ENCODE results near the gene ANKRD45. TPM values are rescaled to one million over a fixed set of nuclear protein-coding genes. Genes with fewer than 3 reads are reported as not detected.
"Not testable (repeated sequence)": the region's sequence is repeated elsewhere in the genome, so short reads cannot be mapped to it uniquely, and the experiment has no call there.

The ANKRD45 gene
- total RNA-seq, 1 experiment from 2014 or later: not detected

GRCh38 chr1:173646656-173647055, 23.0 kb downstream of the ANKRD45 start:
- no peak for DNase-seq (ENCODE audit: extremely low read depth, low read depth)

DNA sequence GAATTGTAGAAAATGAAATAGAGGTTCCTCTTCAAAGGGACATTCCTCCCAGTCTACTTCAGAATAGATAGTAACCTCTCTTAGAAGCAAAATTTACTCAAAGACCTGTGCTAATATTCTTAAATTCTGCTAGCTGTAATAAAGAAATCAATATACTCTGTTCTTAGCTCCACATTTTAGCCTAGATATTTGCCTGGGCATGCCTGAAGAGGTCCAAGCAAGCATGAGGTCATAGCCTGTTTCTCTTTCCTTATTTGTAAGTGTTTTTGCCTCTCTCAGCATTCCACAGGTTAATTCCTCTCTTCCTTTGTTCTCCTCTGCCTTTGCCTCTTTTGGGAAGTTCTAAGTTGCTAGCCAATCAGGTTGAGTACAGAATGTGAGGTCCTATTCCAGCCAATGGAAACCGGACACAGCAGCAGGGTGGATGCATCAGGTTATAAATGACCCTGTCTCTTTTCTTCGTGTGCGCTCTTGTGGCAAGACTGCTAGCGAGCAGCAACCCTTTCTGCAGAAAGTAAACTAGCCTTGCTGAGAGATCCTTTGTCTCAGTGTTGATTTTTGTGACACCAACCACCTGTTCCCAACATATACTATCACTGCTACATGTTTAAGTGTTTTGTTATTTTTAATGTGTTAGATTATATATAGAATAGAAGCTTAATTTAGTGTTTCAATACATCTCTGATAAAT, 27.1 kb downstream of the ANKRD45 start:
- DNase-seq (ENCODE audit: extremely low read depth, low read depth): not testable (repeated sequence)

- DNase-seq (ENCODE audit: extremely low read depth, low read depth): no peak
These were observed 30.5 kb downstream of the ANKRD45 start for GRCh38 chr1:173639102-173639501.

DNA sequence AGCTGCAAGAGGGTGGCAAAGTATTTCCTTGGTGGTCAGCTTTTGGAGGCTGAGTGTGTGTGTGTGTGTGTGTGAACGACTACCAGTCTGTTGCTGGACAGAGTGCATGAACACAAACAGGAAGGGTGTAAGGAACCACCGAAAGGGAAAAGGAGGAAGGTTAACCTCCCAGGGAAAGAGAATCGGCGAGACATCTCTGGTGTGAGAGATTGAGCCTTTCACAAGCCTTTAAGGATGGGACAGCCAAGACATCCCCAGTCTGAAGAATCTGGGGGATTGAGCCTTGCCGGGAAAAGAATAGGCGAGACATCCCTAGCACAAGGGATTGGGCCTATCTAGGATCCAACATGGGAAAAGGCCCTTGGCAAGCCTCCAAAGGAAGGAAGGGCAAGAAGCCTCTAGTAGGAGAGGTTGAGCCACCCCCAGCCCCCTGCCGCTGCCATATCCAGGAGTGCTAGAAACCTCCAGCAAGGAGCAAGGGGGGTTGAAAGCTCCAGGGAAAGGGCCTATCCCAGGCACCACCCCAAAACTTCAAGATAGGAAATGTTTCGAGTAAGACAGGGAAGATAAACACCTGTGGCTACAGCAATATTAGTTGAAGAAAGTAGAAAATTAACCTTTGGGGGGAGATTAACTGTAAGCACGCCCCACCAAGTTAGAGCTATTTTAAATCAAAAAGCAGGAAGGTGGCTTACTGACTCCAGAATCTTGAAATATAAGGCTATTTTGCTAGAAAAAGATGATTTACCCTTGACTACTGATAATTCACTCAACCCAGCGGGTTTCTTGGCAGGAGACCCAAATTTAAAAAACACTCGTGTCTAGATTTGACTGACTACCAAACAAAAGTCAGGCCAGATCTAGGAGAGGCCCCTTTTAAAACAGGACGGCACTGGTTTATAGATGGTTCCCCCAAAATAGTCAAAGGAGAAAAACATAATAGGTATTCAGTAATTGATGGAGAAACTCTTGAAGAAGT, 31.3 kb downstream of the ANKRD45 start:
- no peak for DNase-seq (ENCODE audit: extremely low read depth, low read depth)

GRCh38 chr1:173637236-173638042, 32.2 kb downstream of the ANKRD45 start:
- not testable (repeated sequence) for DNase-seq (ENCODE audit: extremely low read depth, low read depth)

- peak; percentile 14 for DNase-seq (ENCODE audit: extremely low read depth, low read depth)
These were observed 34.5 kb downstream of the ANKRD45 start, which contains the start of gene TEX50 for GRCh38 chr1:173635116-173635515. Gene TEX50, plus strand, starts transcription at chr1:173635338. Its CDS starts 184 bp downstream, at chr1:173635522.

GRCh38 chr1:173628888-173629287, 40.8 kb downstream of the ANKRD45 start:
- DNase-seq (ENCODE audit: extremely low read depth, low read depth): no peak

GRCh38 chr1:173627269-173627668, 42.4 kb downstream of the ANKRD45 start:
- no peak for DNase-seq (ENCODE audit: extremely low read depth, low read depth)

- no peak for DNase-seq (ENCODE audit: extremely low read depth, low read depth)
These were observed 52.8 kb downstream of the ANKRD45 start for GRCh38 chr1:173616859-173617258.

DNA sequence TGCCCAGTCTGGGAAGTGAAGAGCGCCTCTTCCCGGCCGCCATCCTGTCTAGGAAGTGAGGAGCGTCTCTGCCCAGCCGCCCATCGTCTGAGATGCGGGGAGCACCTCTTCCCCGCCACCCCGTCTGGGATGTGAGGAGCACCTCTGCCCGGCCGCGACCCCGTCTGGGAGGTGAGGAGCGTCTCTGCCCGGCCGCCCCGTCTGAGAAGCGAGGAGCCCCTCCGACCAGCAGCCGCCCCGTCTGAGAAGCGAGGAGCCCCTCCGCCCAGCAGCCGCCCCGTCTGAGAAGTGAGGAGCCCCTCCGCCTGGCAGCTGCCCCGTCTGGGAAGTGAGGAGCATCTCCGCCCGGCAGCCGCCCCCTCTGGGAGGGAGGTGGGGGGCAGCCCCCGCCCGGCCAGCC, 56.6 kb downstream of the ANKRD45 start:
- DNase-seq (ENCODE audit: extremely low read depth, low read depth): not testable (repeated sequence)

DNA sequence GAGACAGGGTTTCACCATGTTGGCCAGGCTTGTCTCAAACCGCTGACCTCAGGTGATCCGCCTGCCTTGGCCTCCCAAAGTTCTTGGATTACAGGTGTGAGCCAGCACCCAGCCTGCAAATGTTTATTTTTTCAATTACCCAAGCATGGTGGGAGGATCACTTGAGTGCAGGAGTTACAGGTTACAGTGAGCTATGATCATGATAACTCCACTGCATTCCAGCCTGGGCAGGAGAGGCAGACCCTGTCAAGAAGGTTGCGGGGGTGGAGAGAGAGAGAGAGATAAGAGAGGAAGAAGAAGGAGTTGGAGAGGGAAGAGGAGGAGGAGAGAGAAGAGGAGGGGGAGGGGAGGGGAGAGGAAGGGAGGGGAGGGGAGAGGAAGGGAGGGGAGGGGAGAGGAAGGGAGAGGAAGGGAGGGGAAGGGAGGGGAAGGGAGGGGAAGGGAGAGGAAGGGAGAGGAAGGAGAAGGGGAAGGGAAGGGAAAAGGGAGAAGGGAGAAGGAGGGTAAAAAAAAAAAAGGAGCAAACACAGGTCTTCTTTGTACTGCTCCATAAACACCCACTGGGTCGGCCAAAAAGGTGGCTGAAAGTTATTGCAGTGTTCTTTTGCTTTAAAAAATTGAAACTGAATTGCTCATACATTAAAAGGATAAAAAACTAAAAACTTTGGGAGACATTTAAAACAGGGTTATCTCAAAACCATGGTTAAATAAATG, 61.0 kb downstream of the ANKRD45 start:
- no peak for DNase-seq (ENCODE audit: extremely low read depth, low read depth)

DNA sequence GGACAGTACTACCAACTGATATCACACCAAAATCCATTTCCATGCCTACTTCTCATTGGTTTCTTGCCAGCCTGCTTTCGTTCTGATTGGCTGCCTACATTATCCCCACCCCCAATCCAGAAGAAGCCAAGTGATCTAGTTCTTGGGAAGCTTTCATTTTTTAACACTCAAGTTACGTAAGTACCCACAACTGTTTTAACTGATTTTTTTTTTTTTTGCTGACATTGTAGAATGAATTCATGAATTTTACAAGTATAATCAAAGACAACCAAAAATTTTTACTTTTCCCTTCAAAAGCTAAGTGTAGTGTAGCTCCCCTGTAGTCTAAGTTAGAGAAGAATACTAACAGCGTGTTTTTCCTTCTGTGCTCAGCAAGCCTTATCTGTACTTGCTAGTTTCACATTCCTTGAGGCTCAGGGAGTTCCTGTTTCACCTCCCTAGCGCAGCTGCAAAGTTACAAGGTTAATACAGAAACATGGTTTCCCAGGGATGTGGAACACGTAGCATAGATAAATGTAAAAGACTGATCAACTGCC, 66.5 kb downstream of the ANKRD45 start, which contains the start of gene SLC9C2:
Gene SLC9C2 (minus strand): TSS at position 17 of the 536 bp plus-strand sequence. CDS start 1,296 bp downstream, outside the sequence.
- DNase-seq (ENCODE audit: extremely low read depth, low read depth): no peak

GRCh38 chr1:173601588-173601987, 68.1 kb downstream of the ANKRD45 start:
- DNase-seq (ENCODE audit: extremely low read depth, low read depth): no peak

GRCh38 chr1:173596097-173596825, 73.4 kb downstream of the ANKRD45 start:
- DNase-seq (ENCODE audit: extremely low read depth, low read depth): no peak

DNA sequence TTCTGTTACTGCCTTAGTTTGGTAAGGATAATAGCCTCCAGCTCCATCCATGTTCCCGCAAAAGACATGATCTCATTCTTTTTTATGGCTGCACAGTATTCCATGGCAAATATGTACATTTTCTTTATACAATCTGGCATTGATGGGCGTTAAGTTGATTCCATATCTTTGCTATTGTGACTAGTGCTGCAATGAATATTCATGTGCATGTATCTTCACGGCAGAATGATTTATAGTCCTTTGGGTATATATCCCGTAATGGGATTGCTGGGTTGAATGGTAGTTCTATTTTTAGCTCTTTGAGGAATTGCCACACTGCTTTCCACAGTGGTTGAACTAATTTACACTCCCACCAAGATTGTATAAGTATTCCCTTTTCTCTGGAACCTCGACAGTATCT, 78.5 kb downstream of the ANKRD45 start:
- DNase-seq (ENCODE audit: extremely low read depth, low read depth): not testable (repeated sequence)

DNA sequence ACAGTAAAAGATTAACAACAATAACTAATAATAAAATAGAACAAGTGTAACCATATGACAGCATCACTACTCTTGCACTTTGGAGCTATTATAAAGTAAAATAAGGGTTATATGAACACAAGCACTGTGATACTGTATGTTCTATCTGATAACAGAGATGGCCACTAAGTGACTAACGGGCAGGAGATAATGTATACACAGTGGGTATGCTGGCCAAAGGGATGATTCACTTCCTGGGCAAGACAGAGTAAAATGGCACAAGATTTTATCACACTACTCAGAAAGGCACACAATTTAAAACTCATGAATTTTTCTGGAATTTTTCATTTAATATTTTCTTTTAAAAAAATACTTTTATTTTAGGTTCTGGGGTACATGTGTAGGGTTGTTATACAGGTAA, 79.1 kb downstream of the ANKRD45 start:
- peak; percentile 56 for DNase-seq (ENCODE audit: extremely low read depth, low read depth)

GRCh38 chr1:173581383-173582079, 88.1 kb downstream of the ANKRD45 start:
- no peak for DNase-seq (ENCODE audit: extremely low read depth, low read depth)

DNA sequence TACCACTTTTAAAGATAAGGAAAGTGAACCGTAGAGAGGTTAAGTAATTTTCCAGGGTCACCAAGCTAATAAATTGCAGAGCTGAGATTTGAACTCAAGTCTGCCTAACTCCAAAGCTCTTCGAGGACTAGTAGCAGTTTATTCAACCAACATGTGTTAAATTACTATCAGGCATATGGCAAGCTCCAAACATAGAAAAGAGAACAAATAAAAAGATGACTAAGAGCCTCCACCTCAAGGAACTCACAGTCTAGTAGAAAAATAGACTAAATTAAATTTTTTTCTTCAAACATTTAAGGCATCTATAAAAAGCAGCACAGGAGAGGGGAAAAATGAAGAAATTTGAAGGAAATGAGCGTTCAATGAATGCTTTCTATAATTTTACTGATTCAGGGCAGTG, 89.0 kb downstream of the ANKRD45 start:
- DNase-seq (ENCODE audit: extremely low read depth, low read depth): no peak
